Hematopoietic multipotent progenitor cell treated with erythropoietin and hydrocortisone succinate and interleukin-3 and kit ligand, for 4 days (in vitro differentiated cells): ENCODE results near the gene SOBP.
A peak's percentile ranks its signal among the peaks of the same experiment; 100 is the strongest.

Experiments used
- DNase-seq: peaks from one replicate; pipeline ENCODE4 v3.0.0-alpha.2; 2015

Gene SOBP

GRCh38 chr6:107622269-107622668 is 132.4 kb downstream of the SOBP start:
- DNase-seq, result no peak

- DNase-seq, result no peak
Measured at GRCh38 chr6:107624050-107624449, 134.1 kb downstream of the SOBP start.

- no peak for DNase-seq
Measured at GRCh38 chr6:107624541-107624940, 134.6 kb downstream of the SOBP start.

GRCh38 chr6:107625264-107625663 is 135.3 kb downstream of the SOBP start:
- no peak for DNase-seq

GRCh38 chr6:107626645-107627044 is 136.7 kb downstream of the SOBP start:
- DNase-seq, result no peak

- DNase-seq, result no peak
Measured at GRCh38 chr6:107627969-107628368, 138.1 kb downstream of the SOBP start.

- DNase-seq, result no peak
Measured at GRCh38 chr6:107628878-107629277, 139.0 kb downstream of the SOBP start.

- no peak for DNase-seq
Measured at GRCh38 chr6:107629548-107630129, 139.7 kb downstream of the SOBP start.

GRCh38 chr6:107630348-107630977 is 140.5 kb downstream of the SOBP start:
- no peak for DNase-seq

GRCh38 chr6:107632381-107633136 is 142.6 kb downstream of the SOBP start:
- DNase-seq, result no peak

- no peak for DNase-seq
Measured at GRCh38 chr6:107633680-107634323, 143.9 kb downstream of the SOBP start.

- peak; percentile 33 for DNase-seq
Measured at GRCh38 chr6:107634324-107635056, 144.6 kb downstream of the SOBP start.

- DNase-seq, result no peak
Measured at GRCh38 chr6:107635057-107635515, 145.2 kb downstream of the SOBP start.

- DNase-seq, result no peak
Measured at GRCh38 chr6:107636486-107636885, 146.6 kb downstream of the SOBP start.

- DNase-seq, result no peak
Measured at GRCh38 chr6:107637316-107638315, 147.7 kb downstream of the SOBP start.

GRCh38 chr6:107638493-107638892 is 148.6 kb downstream of the SOBP start:
- no peak for DNase-seq

GRCh38 chr6:107639511-107639910 is 149.6 kb downstream of the SOBP start:
- no peak for DNase-seq

- DNase-seq, result no peak
Measured at GRCh38 chr6:107641071-107641470, 151.2 kb downstream of the SOBP start.

GRCh38 chr6:107641500-107641941 is 151.6 kb downstream of the SOBP start:
- no peak for DNase-seq

GRCh38 chr6:107642095-107642860 is 152.4 kb downstream of the SOBP start:
- peak; percentile 21 for DNase-seq

- DNase-seq, result no peak
Measured at GRCh38 chr6:107642861-107643328, 153.0 kb downstream of the SOBP start.
